Endothelial cell of umbilical vein (primary cell): ENCODE measurements around the gene PRKAG2. TPM values are rescaled to one million over a fixed set of nuclear protein-coding genes. Genes with fewer than 3 reads are reported as not detected.

Experiments
- BruUV-seq: library from RNA; stranded (reverse); fragments of 400-500 nt; replicated peaks from 2 replicates; lab custom pipeline; 2021; lab: Mats Ljungman, UMichigan
- CTCF ChIA-PET: fragments of 300-600, 350-600 bp; sonication (Branson Sonifier 250); formaldehyde crosslinking; loops from one replicate; lab custom pipeline; 2021; ENCODE audit warnings: antibody characterized with exemption, inconsistent platforms; lab: Charles Lee
- POLR2A ChIA-PET: fragments of 300-600, 350-600 bp; sonication (Branson Sonifier 250); formaldehyde crosslinking; loops from one replicate; lab custom pipeline; 2021; ENCODE audit warnings: antibody characterized with exemption, inconsistent platforms; lab: Charles Lee
- DNase-seq: peaks from one replicate; pipeline ENCODE4 v3.0.0-alpha.2; 2011; ENCODE audit warnings: low read depth, low spot score
- FAIRE-seq: peaks from 2 replicates; lab custom pipeline; 2011; peaks lifted over from hg19 to GRCh38; lab: Jason Lieb, UNC
- H2AFZ ChIP-seq: 2 replicates; pipeline ENCODE4 v1.6.0; 2012; ENCODE audit warnings: low read depth, low read length, control low read depth, inconsistent platforms
- H3K27ac ChIP-seq: 2 replicates; pipeline ENCODE4 v1.5.1; 2011; ENCODE audit warnings: low read depth, mild to moderate bottlenecking, control low read depth, low read length, moderate library complexity; ENCODE audit not compliant: insufficient read depth
- H3K27me3 ChIP-seq, 2 experiments: 2 replicates each; pipeline versions ENCODE4 v1.6.0 to v1.6.1; 2011; ENCODE audit warnings: low read length in 2 of 2, mixed read lengths in 1 of 2; ENCODE audit not compliant: control insufficient read depth in 2 of 2, insufficient read depth in 2 of 2
- H3K36me3 ChIP-seq, 2 experiments: 2 replicates in 1 of 2; 3 replicates in 1 of 2; pipeline ENCODE4 v1.5.1; 2011; ENCODE audit warnings: low read length in 2 of 2, mild to moderate bottlenecking in 1 of 2, moderate library complexity in 1 of 2; ENCODE audit not compliant: control insufficient read depth in 2 of 2, insufficient read depth in 2 of 2; ENCODE audit errors: extremely low read depth in 1 of 2
- H3K4me1 ChIP-seq: 3 replicates; pipeline ENCODE4 v1.5.1; 2011; ENCODE audit warnings: mild to moderate bottlenecking, low read length; ENCODE audit not compliant: control insufficient read depth, insufficient read depth; ENCODE audit errors: extremely low read depth
- H3K4me2 ChIP-seq: 2 replicates; pipeline ENCODE4 v1.6.1; 2011; ENCODE audit warnings: low read length, control low read depth, mixed read lengths; ENCODE audit not compliant: insufficient read depth
- H3K4me3 ChIP-seq, 3 experiments: fragments of 200-600 bp in 1 of 3; sonication (generic), shearing (Covaris generic) in 1 of 3; replicated peaks in 1 of 3; 2 replicates each; pipeline ENCODE4 v1.5.1; 2011 to 2016; ENCODE audit warnings: control low read depth in 3 of 3, low read length in 3 of 3, mild to moderate bottlenecking in 2 of 3, inconsistent platforms in 1 of 3, low read depth in 1 of 3, moderate library complexity in 1 of 3; ENCODE audit not compliant: insufficient read depth in 1 of 3
- H3K79me2 ChIP-seq: 2 replicates; pipeline ENCODE4 v1.6.0; 2012; ENCODE audit warnings: low read length, inconsistent platforms; ENCODE audit not compliant: control insufficient read depth, insufficient read depth
- H3K9ac ChIP-seq: replicated peaks from 2 replicates; pipeline ENCODE3; 2011; ENCODE audit warnings: low read length, control low read depth; ENCODE audit not compliant: insufficient read depth; ENCODE audit errors: extremely low read depth
- H3K9me1 ChIP-seq: replicated peaks from 3 replicates; pipeline ENCODE4 v1.6.0; 2011; ENCODE audit warnings: mild to moderate bottlenecking, low read length; ENCODE audit not compliant: control insufficient read depth, insufficient read depth; ENCODE audit errors: extremely low read depth
- H3K9me3 ChIP-seq: replicated peaks from 2 replicates; pipeline ENCODE4 v1.5.1; 2012; ENCODE audit warnings: low read length, inconsistent platforms; ENCODE audit not compliant: control insufficient read depth, insufficient read depth
- H4K20me1 ChIP-seq: replicated peaks from 2 replicates; pipeline ENCODE3; 2011; ENCODE audit warnings: mild to moderate bottlenecking, low read length; ENCODE audit not compliant: control insufficient read depth, insufficient read depth; ENCODE audit errors: extremely low read depth
- FOS ChIP-seq: IDR thresholded peaks from 2 replicates; pipeline ENCODE4 v1.6.1; 2011; ENCODE audit warnings: mild to moderate bottlenecking, low read length, moderate library complexity, borderline replicate concordance; ENCODE audit not compliant: insufficient read depth
- GATA2 ChIP-seq: IDR thresholded peaks from 2 replicates; pipeline ENCODE4 v1.7.0; 2011; ENCODE audit warnings: low read depth, mild to moderate bottlenecking, moderate library complexity, mixed read lengths, low read length; ENCODE audit not compliant: insufficient read length, insufficient read depth
- dilution Hi-C: fragments of 300-500 bp; cut with MboI; formaldehyde crosslinking; loops from one replicate; pipeline ENCODE4 v1.15.0; 2019; ENCODE audit warnings: low sequenced_read_pairs; ENCODE audit not compliant: extremely low pct_ligation_motif_present
- intact Hi-C: fragments of 100-400 bp; cut with micrococcal nuclease; formaldehyde crosslinking; loops from one replicate; pipeline ENCODE4 v1.10.0; 2022
- polyA plus RNA-seq, 4 experiments: library from polyadenylated mRNA; depleted of rRNA in 3 of 4; stranded (reverse) in 3 of 4; unstranded in 1 of 4; fragments of >200 nt; gene quantifications; 2 replicates each; pipeline versions ENCODE4 v1.2.1 to v1.2.3, GENCODE V29; 2011 to 2012; ENCODE audit warnings: missing spikeins in 1 of 4
- total RNA-seq: library from RNA; stranded (reverse); gene quantifications from 2 replicates; pipeline ENCODE4 v1.2.3, GENCODE V29; 2021
- TF ChIP-seq, protein P1 (sequence below): IDR thresholded peaks from 2 replicates; pipeline ENCODE4 v1.6.1; 2011; ENCODE audit not compliant: insufficient read depth, insufficient read length
- TF ChIP-seq, protein P2 (sequence below), 2 donors: IDR thresholded peaks; 1 replicate in 1 of 2; 2 replicates in 1 of 2; pipeline ENCODE4 v1.5.1; 2011; ENCODE audit warnings: low read length in 2 of 2, mild to moderate bottlenecking in 2 of 2, moderate library complexity in 2 of 2, control low read depth in 1 of 2, inconsistent platforms in 1 of 2, low read depth in 1 of 2; ENCODE audit not compliant: insufficient read depth in 1 of 2; ENCODE audit errors: extremely low read depth in 1 of 2

PRKAG2 gene
- total and polyA plus RNA-seq, 2 donors (not counting 3 experiments of a cell fraction or from before 2014, with no cell fraction given), result 19.3 to 51.5 TPM

DNA sequence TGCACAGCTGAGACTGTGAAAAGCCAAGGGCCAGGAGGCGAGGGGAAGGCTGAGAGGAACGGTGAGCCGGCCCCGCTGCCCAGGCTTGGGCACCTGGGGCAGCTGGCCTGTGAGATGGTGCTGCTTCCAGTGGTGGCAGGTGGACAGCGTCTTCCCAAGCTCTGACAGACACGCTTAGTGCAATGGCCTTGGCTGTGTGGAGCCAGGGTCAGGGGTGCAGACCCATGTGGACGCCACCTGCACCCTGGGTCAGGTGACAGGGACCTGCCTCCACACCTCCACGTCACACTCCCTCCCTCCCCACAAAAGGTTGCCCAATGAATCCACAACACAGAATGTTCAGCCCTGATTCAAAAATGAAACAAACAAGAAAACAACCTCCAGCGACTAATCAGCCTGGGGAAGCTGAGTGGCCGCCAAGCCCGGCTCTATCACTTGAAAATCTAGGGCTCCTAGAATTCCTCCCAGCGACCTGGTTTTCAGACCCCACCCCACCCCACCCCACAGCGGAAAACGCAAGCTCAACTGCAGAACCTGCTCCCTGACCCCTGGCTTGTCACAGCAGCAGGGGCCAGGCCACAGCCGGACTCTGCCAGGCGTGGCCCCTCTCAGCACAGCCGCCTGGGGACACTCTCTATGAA, 54.3 kb downstream of the PRKAG2 start:
- Histone ChIP-seq H3K9me1 (no peaks in the 10 kb centered on the region), H2AFZ (no peak overlapping the region), H3K9me3 (no peaks in the 10 kb centered on the region), H3K4me3 (no peak overlapping the region), H3K79me2 (no peaks in the 10 kb centered on the region), H4K20me1 (no peaks in the 10 kb centered on the region), H3K4me1 (no peaks in the 10 kb centered on the region), H3K9ac (no peak overlapping the region), H3K4me2 (no peak overlapping the region), H3K27me3 (peaks cover 5 to 11% of the 10 kb centered on the region in 2 experiments), H3K36me3 (no peaks in the 10 kb centered on the region), H3K27ac (no peak overlapping the region)
- dilution Hi-C loops (no loop called here), intact Hi-C loops (no loop called here)
- FAIRE-seq, result no peak
- ChIA-PET CTCF (no interaction called here), POLR2A (no interaction called here)
- no peak for TF ChIP-seq GATA2
- no peak for TF ChIP-seq FOS
- TF ChIP-seq, protein P1, sequence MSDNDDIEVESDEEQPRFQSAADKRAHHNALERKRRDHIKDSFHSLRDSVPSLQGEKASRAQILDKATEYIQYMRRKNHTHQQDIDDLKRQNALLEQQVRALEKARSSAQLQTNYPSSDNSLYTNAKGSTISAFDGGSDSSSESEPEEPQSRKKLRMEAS, result no peak
- TF ChIP-seq, protein P2, sequence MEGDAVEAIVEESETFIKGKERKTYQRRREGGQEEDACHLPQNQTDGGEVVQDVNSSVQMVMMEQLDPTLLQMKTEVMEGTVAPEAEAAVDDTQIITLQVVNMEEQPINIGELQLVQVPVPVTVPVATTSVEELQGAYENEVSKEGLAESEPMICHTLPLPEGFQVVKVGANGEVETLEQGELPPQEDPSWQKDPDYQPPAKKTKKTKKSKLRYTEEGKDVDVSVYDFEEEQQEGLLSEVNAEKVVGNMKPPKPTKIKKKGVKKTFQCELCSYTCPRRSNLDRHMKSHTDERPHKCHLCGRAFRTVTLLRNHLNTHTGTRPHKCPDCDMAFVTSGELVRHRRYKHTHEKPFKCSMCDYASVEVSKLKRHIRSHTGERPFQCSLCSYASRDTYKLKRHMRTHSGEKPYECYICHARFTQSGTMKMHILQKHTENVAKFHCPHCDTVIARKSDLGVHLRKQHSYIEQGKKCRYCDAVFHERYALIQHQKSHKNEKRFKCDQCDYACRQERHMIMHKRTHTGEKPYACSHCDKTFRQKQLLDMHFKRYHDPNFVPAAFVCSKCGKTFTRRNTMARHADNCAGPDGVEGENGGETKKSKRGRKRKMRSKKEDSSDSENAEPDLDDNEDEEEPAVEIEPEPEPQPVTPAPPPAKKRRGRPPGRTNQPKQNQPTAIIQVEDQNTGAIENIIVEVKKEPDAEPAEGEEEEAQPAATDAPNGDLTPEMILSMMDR (IDR thresholded peaks at IDR 0.05; ENCODE audit: extremely low read depth in 1 of 2, insufficient read depth in 1 of 2, low read depth in 1 of 2, low read length in 2 of 2), result no peak
- BruUV-seq, result no TSS peak
- DNase-seq, result peak; percentile 6
